NT2/D1 (cell line): ENCODE data around the gene C5.

Experiments
- SUZ12 ChIP-seq: IDR thresholded peaks from 2 replicates; pipeline ENCODE4 v1.6.1; 2011; ENCODE audit not compliant: insufficient read length, insufficient read depth; ENCODE audit errors: extremely low read depth
- ZNF274 ChIP-seq: IDR thresholded peaks from 2 replicates; pipeline ENCODE4 v1.6.1; 2011; ENCODE audit warnings: mild to moderate bottlenecking, low read depth, low read length

DNA sequence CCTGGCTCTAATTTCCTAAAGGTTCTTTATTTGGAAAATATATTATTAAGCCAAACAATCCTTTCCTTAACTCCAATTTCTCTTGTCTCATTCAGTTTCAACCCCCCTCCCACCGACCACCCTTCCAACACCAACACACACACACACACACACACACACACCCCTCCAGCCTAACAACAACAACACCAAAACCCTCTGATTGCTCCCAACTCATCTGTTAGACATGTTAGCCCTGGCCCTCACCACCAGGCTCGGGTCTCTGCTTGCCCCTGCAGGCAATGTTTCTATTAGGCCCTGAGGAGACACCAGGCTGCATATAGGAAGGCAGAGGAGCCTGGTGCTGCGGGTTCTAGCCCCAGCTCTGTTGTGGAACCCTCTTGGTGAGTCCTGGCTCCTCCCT is 105.1 kb downstream of the C5 start:
- TF ChIP-seq ZNF274 (no peak), SUZ12 (no peak)
